Coronary artery (tissue), 2 donors: ENCODE measurements around the gene KDM5C.

ENCODE experiments used
- DNase-seq: peaks from one replicate; pipeline ENCODE4 v3.0.0-alpha.2; 2017; ENCODE audit warnings: low spot score
- H3K27ac ChIP-seq, 2 donors: fragments of 200-600 bp; sonication (generic); one replicate each; pipeline ENCODE4 v1.5.1; 2016 to 2019
- H3K4me3 ChIP-seq: fragments of 200-600 bp; sonication (generic); 2 replicates; pipeline ENCODE4 v1.5.1; 2016; ENCODE audit warnings: mild to moderate bottlenecking, moderate library complexity
- TF ChIP-seq, protein P1 (sequence below): fragments of 200-600 bp; sonication (generic); IDR thresholded peaks from one replicate; pipeline ENCODE4 v1.5.1; 2019; ENCODE audit warnings: antibody characterized with exemption

The KDM5C gene

DNA sequence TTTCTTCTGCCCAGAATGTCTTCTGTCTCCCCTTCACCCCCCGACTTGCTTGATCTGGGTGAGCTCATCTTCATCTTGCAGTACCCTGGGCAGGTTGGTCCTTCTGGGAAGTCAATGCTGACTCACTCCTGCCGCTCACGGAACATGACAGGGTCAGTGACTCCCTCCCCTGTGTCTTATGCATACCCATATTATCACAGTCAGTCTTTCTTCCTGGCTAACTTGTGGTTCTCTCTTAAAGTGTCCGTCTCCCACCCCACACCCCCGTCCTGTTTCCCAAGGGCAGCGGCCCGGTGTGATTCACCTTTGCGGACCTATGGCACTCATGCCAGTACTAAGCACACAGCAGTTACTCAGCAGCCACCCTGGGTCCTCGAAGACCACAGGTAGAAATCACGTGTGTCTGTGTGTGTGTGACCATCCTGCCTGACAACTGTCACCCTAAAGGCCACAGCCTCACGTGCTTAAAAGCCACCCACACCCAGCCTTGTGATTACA lies 38.6 kb upstream of the KDM5C start:
- TF ChIP-seq, protein P1, sequence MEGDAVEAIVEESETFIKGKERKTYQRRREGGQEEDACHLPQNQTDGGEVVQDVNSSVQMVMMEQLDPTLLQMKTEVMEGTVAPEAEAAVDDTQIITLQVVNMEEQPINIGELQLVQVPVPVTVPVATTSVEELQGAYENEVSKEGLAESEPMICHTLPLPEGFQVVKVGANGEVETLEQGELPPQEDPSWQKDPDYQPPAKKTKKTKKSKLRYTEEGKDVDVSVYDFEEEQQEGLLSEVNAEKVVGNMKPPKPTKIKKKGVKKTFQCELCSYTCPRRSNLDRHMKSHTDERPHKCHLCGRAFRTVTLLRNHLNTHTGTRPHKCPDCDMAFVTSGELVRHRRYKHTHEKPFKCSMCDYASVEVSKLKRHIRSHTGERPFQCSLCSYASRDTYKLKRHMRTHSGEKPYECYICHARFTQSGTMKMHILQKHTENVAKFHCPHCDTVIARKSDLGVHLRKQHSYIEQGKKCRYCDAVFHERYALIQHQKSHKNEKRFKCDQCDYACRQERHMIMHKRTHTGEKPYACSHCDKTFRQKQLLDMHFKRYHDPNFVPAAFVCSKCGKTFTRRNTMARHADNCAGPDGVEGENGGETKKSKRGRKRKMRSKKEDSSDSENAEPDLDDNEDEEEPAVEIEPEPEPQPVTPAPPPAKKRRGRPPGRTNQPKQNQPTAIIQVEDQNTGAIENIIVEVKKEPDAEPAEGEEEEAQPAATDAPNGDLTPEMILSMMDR, result no peak
- H3K27ac ChIP-seq, result no peak overlapping the region
- H3K4me3 ChIP-seq, result no peak overlapping the region
- no peak for DNase-seq

DNA sequence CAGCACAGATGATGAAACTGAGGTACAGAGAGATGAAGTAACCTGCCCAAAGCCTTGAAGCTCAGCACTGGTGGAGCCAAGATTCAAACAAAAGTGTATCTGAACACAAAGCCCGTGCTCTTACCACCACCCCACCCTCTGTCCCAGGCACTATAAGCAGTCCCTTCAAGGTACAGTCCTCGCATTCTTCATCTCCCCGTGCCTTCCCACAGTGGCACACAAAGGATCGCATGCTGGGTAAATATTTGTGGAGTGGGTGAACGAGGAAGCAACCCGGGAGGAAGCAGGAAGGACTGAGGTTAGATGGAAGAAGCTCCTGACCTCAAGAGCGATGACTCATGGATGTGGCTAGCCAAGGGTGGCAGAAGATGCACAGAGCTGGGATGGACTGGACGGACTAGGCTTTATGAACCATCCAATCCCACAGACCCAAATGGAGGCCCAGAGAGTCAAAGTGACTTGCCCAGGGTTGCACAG lies 37.9 kb upstream of the KDM5C start:
- DNase-seq, result no peak
- TF ChIP-seq, protein P1, result no peak
- no peak overlapping the region for H3K4me3 ChIP-seq
- H3K27ac ChIP-seq, result no peak overlapping the region

DNA sequence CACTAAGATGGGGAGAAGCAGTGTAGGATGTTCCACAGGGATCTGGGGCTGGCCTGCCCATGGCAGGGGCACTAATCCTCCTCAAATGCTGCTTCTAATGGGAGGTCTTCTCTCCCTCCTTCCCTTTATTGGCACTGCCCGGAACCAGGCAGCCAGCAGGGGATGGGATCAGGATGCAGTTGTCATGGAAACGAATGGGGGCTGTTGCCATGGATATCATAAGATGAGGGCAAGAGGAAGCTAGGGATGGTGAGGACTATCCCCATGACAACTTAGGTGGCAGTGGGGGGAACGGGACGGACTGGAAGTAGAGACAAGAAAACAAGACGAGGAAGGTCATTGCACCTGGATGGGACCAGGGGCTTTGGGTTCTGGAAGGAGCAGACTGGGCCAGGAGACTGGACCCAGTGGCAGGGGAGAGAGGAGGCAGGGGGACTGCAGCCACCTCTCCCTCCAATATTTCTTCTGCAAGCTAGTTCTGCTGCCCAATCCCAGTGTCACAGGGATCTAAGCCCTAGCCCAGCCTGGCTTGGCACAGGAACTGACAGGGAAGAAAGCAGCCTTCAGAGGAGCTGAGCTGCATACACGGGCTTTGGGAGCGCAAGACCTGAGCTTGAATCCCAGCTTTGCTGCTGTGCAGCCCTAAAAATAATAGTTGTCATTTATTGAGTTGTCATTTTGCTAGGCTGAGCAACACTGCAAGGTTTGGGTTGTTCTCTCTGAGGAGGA lies 37.3 kb upstream of the KDM5C start:
- no peak overlapping the region for H3K4me3 ChIP-seq
- DNase-seq, result no peak
- H3K27ac ChIP-seq, result no peak overlapping the region
- TF ChIP-seq, protein P1, result no peak

DNA sequence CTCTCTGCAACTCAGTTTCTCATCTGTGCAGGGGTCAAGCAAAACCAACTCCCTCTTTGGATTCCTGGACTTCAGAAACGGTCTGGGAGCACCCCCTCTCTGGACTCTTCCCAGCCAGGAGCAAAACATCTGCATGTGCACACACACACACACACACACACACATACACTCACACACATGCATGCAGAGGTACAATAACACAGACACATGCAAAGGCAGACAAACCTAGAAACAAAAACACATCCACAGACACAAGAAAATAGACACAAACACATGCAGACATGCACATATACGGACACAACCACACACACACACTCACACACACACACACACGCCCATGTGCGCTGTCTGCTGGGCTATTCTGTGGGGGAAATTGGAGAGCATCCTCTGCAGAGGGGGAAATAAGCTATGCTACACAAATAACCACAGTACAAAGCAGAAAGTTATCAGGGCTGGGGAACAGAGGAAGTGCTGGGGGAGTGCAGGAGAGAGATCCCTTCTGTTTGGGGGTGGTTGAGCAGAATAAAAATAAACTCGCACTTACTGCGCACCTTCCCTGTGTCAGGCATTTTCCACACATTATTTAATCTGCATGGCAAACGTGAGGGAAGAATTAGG lies 36.5 kb upstream of the KDM5C start:
- TF ChIP-seq, protein P1, result no peak
- Histone ChIP-seq H3K4me3 (no peak overlapping the region), H3K27ac (no peak overlapping the region)
- DNase-seq, result no peak

GRCh38 chrX:53260836-53261235 lies 35.8 kb upstream of the KDM5C start:
- Histone ChIP-seq H3K27ac (no peak overlapping the region), H3K4me3 (no peak overlapping the region)
- DNase-seq, result no peak
- TF ChIP-seq, protein P1, result no peak

GRCh38 chrX:53257670-53258423 lies 32.8 kb upstream of the KDM5C start:
- TF ChIP-seq, protein P1, result no peak
- H3K27ac ChIP-seq, result no peak overlapping the region
- no peak overlapping the region for H3K4me3 ChIP-seq
- DNase-seq, result no peak
